Tongue (tissue), 2 donors: Measurements from ENCODE around the gene CFAP20DC. TPM values are rescaled to one million over a fixed set of nuclear protein-coding genes. Genes with fewer than 3 reads are reported as not detected.
"Not testable (repeated sequence)": the region's sequence is repeated elsewhere in the genome, so short reads cannot be mapped to it uniquely, and the experiment has no call there.

Experiments
- DNase-seq: peaks from one replicate; pipeline ENCODE4 v3.0.0-alpha.2; 2015
- total RNA-seq: library from RNA; depleted of rRNA; stranded (reverse); fragments of >200 nt; gene quantifications from one replicate; pipeline ENCODE4 v1.2.3, GENCODE V29; 2014

Gene CFAP20DC
- total RNA-seq, 1 donor from 2014 or later, result 4.2 TPM

- DNase-seq, result no peak
Observed at GRCh38 chr3:58737644-58738043, 312.2 kb downstream of the CFAP20DC start.

GRCh38 chr3:58731673-58732072, 318.2 kb downstream of the CFAP20DC start:
- no peak for DNase-seq

- no peak for DNase-seq
Observed at GRCh38 chr3:58728723-58729122, 321.1 kb downstream of the CFAP20DC start.

- DNase-seq, result no peak
Observed at GRCh38 chr3:58725326-58725853, 324.4 kb downstream of the CFAP20DC start.

- no peak for DNase-seq
Observed at GRCh38 chr3:58724336-58724735, 325.5 kb downstream of the CFAP20DC start.

GRCh38 chr3:58723173-58723572, 326.7 kb downstream of the CFAP20DC start:
- DNase-seq, result no peak

- peak; percentile 56 for DNase-seq
Observed at GRCh38 chr3:58722561-58722960, 327.3 kb downstream of the CFAP20DC start.

- DNase-seq, result no peak
Observed at GRCh38 chr3:58720526-58720925, 329.3 kb downstream of the CFAP20DC start.

- no peak for DNase-seq
Observed at GRCh38 chr3:58719684-58720083, 330.1 kb downstream of the CFAP20DC start.

GRCh38 chr3:58713715-58714401, 336.0 kb downstream of the CFAP20DC start:
- DNase-seq, result no peak

GRCh38 chr3:58711871-58712270, 338.0 kb downstream of the CFAP20DC start:
- no peak for DNase-seq

- not testable (repeated sequence) for DNase-seq
Observed at GRCh38 chr3:58708983-58709382, 340.8 kb downstream of the CFAP20DC start.

GRCh38 chr3:58708116-58708791, 341.6 kb downstream of the CFAP20DC start:
- DNase-seq, result no peak

- DNase-seq, result no peak
Observed at GRCh38 chr3:58707390-58707930, 342.4 kb downstream of the CFAP20DC start.

GRCh38 chr3:58706395-58707167, 343.2 kb downstream of the CFAP20DC start:
- DNase-seq, result no peak

GRCh38 chr3:58704745-58705144, 345.1 kb downstream of the CFAP20DC start:
- no peak for DNase-seq

- DNase-seq, result not testable (repeated sequence)
Observed at GRCh38 chr3:58704304-58704703, 345.5 kb downstream of the CFAP20DC start.

GRCh38 chr3:58698246-58698645, 351.6 kb downstream of the CFAP20DC start:
- no peak for DNase-seq

- no peak for DNase-seq
Observed at GRCh38 chr3:58697561-58697960, 352.3 kb downstream of the CFAP20DC start.

- not testable (repeated sequence) for DNase-seq
Observed at GRCh38 chr3:58696813-58697212, 353.0 kb downstream of the CFAP20DC start.

- no peak for DNase-seq
Observed at GRCh38 chr3:58696093-58696492, 353.7 kb downstream of the CFAP20DC start.

- DNase-seq, result not testable (repeated sequence)
Observed at GRCh38 chr3:58695284-58695683, 354.5 kb downstream of the CFAP20DC start.
